HCT116 (cell line): ENCODE results near the gene TTC16. TPM values are rescaled to one million over a fixed set of nuclear protein-coding genes. Genes with fewer than 3 reads are reported as not detected.
"Not testable (repeated sequence)": the region's sequence is repeated elsewhere in the genome, so short reads cannot be mapped to it uniquely, and the experiment has no call there.

Experiments
- ATAC-seq: fragments of 200-7000 bp; cut with Tn5 transposase; 2 replicates; pipeline ENCODE4 v1.9.1; 2020; ENCODE audit warnings: mild to moderate bottlenecking, moderate library complexity
- BruUV-seq: library from RNA; stranded (reverse); fragments of 400-500 nt; replicated peaks from 2 replicates; lab custom pipeline; 2021; lab: Mats Ljungman, UMichigan
- CTCF ChIA-PET: fragments of 300-600 bp; sonication (Branson Sonifier 250); formaldehyde crosslinking; loops from one replicate; lab custom pipeline; 2021; ENCODE audit warnings: antibody characterized with exemption; lab: Charles Lee
- POLR2A ChIA-PET: fragments of 300-600, 350-600 bp; sonication (Branson Sonifier 250); formaldehyde crosslinking; loops from one replicate; lab custom pipeline; 2021; ENCODE audit warnings: antibody characterized with exemption; lab: Charles Lee
- RAD21 ChIA-PET, 2 experiments: fragments of 300-600 bp; sonication (Branson Sonifier 250); formaldehyde crosslinking; loops; one replicate each; lab custom pipeline; 2023; ENCODE audit warnings: low total read pairs in 2 of 2; ENCODE audit not compliant: uncharacterized antibody in 2 of 2, unreplicated experiment in 2 of 2, low non-redundant PET in 1 of 2; lab: Charles Lee
- DNase-seq: peaks from one replicate; pipeline ENCODE4 v3.0.0-alpha.2; 2010; ENCODE audit warnings: low read depth, low spot score
- H2AFZ ChIP-seq: fragments of 200-600 bp; shearing (Covaris generic), sonication (generic); 2 replicates; pipeline ENCODE4 v1.6.1; 2017; ENCODE audit warnings: low read depth, mixed run types, mixed read lengths, antibody characterized with exemption, low read length; ENCODE audit not compliant: poor library complexity, severe bottlenecking
- H3K27ac ChIP-seq: 2 replicates; pipeline ENCODE4 v1.5.1; 2012; ENCODE audit warnings: low read depth, low read length
- H3K27me3 ChIP-seq: fragments of 200-600 bp; sonication (generic); 2 replicates; pipeline ENCODE4 v1.6.1; 2016; ENCODE audit warnings: mixed run types, low read length, mixed read lengths; ENCODE audit not compliant: insufficient read depth
- H3K36me3 ChIP-seq, 2 experiments: fragments of 200-500 bp in 1 of 2; fragments of 200-600 bp in 1 of 2; sonication (Bioruptor generic) in 1 of 2; sonication (generic) in 1 of 2; 2 replicates each; pipeline versions ENCODE4 v1.5.1 to v1.6.1; 2014 to 2016; ENCODE audit warnings: low read length in 2 of 2, inconsistent platforms in 1 of 2, mixed read lengths in 1 of 2, mixed run types in 1 of 2; ENCODE audit not compliant: insufficient read depth in 2 of 2, control insufficient read depth in 1 of 2
- H3K4me1 ChIP-seq, 2 experiments: fragments of 200-600 bp in 1 of 2; sonication (generic) in 1 of 2; 2 replicates each; pipeline versions ENCODE4 v1.5.1 to v1.6.1; 2012 to 2017; ENCODE audit warnings: low read length in 2 of 2, inconsistent platforms in 1 of 2, mild to moderate bottlenecking in 1 of 2, mixed read lengths in 1 of 2, mixed run types in 1 of 2, moderate library complexity in 1 of 2; ENCODE audit not compliant: insufficient read depth in 2 of 2, control insufficient read depth in 1 of 2
- H3K4me2 ChIP-seq: fragments of 200-600 bp; sonication (generic); 2 replicates; pipeline ENCODE4 v1.6.1; 2017; ENCODE audit warnings: mixed run types, low read length, mixed read lengths
- H3K4me3 ChIP-seq, 2 experiments: fragments of 200-600 bp in 1 of 2; sonication (generic) in 1 of 2; replicated peaks in 1 of 2; 2 replicates each; pipeline ENCODE4 v1.5.1; 2011 to 2016; ENCODE audit warnings: low read length in 2 of 2, control low read depth in 1 of 2, low read depth in 1 of 2, mild to moderate bottlenecking in 1 of 2, mixed read lengths in 1 of 2, mixed run types in 1 of 2
- H3K79me2 ChIP-seq: fragments of 200-600 bp; sonication (generic); 2 replicates; pipeline ENCODE4 v1.6.1; 2017; ENCODE audit warnings: mild to moderate bottlenecking, mixed run types, low read length, moderate library complexity, mixed read lengths; ENCODE audit not compliant: insufficient read depth
- H3K9ac ChIP-seq: fragments of 200-600 bp; sonication (generic); 2 replicates; pipeline ENCODE4 v1.6.1; 2016; ENCODE audit warnings: low read length, mixed read lengths
- H3K9me2 ChIP-seq: fragments of 200-600 bp; sonication (generic), shearing (Covaris generic); 2 replicates; pipeline ENCODE4 v1.6.1; 2017; ENCODE audit warnings: mixed run types, mild to moderate bottlenecking, moderate library complexity; ENCODE audit not compliant: insufficient read depth
- H3K9me3 ChIP-seq, 2 experiments: fragments of 200-500 bp in 1 of 2; fragments of 200-600 bp in 1 of 2; sonication (Bioruptor generic) in 1 of 2; sonication (generic) in 1 of 2; 2 replicates each; pipeline ENCODE4 v1.6.1; 2014 to 2017; ENCODE audit warnings: low read length in 2 of 2, mixed read lengths in 2 of 2, inconsistent platforms in 1 of 2, low read depth in 1 of 2, mild to moderate bottlenecking in 1 of 2, mixed run types in 1 of 2, moderate library complexity in 1 of 2; ENCODE audit not compliant: control insufficient read depth in 1 of 2, insufficient read depth in 1 of 2
- H4K20me1 ChIP-seq: fragments of 200-600 bp; sonication (generic), shearing (Covaris generic); 2 replicates; pipeline ENCODE4 v1.6.1; 2017; ENCODE audit warnings: mixed run types, mild to moderate bottlenecking, moderate library complexity; ENCODE audit not compliant: insufficient read depth
- CTCF ChIP-seq, 3 experiments: fragments of 200-600 bp in 1 of 3; sonication (generic) in 1 of 3; IDR thresholded peaks in 2 of 3; conservative IDR thresholded peaks in 1 of 3; 2 replicates each; pipeline ENCODE4 v1.5.1; 2012 to 2017; ENCODE audit warnings: low read depth in 2 of 3, low read length in 2 of 3, antibody characterized with exemption in 1 of 3, borderline replicate concordance in 1 of 3, control low read depth in 1 of 3, mild to moderate bottlenecking in 1 of 3, mixed read lengths in 1 of 3, mixed run types in 1 of 3, moderate library complexity in 1 of 3; ENCODE audit not compliant: insufficient read depth in 1 of 3
- ELF1 ChIP-seq: IDR thresholded peaks from 2 replicates; pipeline ENCODE4 v1.6.1; 2012; ENCODE audit warnings: low read depth, borderline replicate concordance
- EZH2phosphoT487 ChIP-seq: fragments of 200-600 bp; IDR thresholded peaks from 2 replicates; pipeline ENCODE4 v1.6.1; 2018; ENCODE audit warnings: antibody characterized with exemption, borderline replicate concordance
- JUND ChIP-seq: IDR thresholded peaks from 2 replicates; pipeline ENCODE4 v1.6.1; 2012
- POLR2A ChIP-seq: IDR thresholded peaks from 2 replicates; pipeline ENCODE4 v1.7.0; 2011; ENCODE audit warnings: borderline replicate concordance; ENCODE audit not compliant: insufficient read depth, insufficient read length; ENCODE audit errors: extremely low read depth
- RAD21 ChIP-seq: IDR thresholded peaks from 2 replicates; pipeline ENCODE4 v1.6.1; 2012; ENCODE audit warnings: low read depth, mild to moderate bottlenecking
- REST ChIP-seq: IDR thresholded peaks from 2 replicates; pipeline ENCODE4 v1.6.1; 2012; ENCODE audit warnings: low read depth
- SRF ChIP-seq: IDR thresholded peaks from 2 replicates; pipeline ENCODE4 v1.6.1; 2012; ENCODE audit warnings: low read depth
- ZBTB33 ChIP-seq: IDR thresholded peaks from 2 replicates; pipeline ENCODE4 v1.6.1; 2011; ENCODE audit warnings: mild to moderate bottlenecking, low read length, moderate library complexity; ENCODE audit not compliant: insufficient replicate concordance; ENCODE audit errors: extremely low read depth
- intact Hi-C: fragments of 100-400 bp; cut with micrococcal nuclease; formaldehyde crosslinking; loops from 2 replicates; pipeline ENCODE4 v1.10.0; 2022
- total RNA-seq: library from RNA; stranded (reverse); gene quantifications from one replicate; pipeline ENCODE4 v1.2.1, GENCODE V29; 2021; ENCODE audit not compliant: unreplicated experiment

Gene TTC16
- total RNA-seq, 1 experiment from 2014 or later, result not detected

GRCh38 chr9:127756776-127757175 is 40.9 kb downstream of the TTC16 start:
- H3K27me3 ChIP-seq, H3K36me3 ChIP-seq, POLR2A ChIA-PET, H3K9me3 ChIP-seq, H3K4me1 ChIP-seq, H3K27ac ChIP-seq, intact Hi-C loops, H4K20me1 ChIP-seq, H3K79me2 ChIP-seq, BruUV-seq, DNase-seq, H2AFZ ChIP-seq, H3K4me3 ChIP-seq, H3K9me2 ChIP-seq, H3K9ac ChIP-seq, ATAC-seq, H3K4me2 ChIP-seq, RAD21 ChIA-PET, CTCF ChIA-PET: not testable (repeated sequence)

GRCh38 chr9:127758843-127759242 is 43.0 kb downstream of the TTC16 start:
- CTCF ChIA-PET, result interaction anchor here (1.1 kb wide), 1 partner anchor 24 kb away, joined by 3 read pairs; the partner anchor contains the start of gene TOR2A
- Histone ChIP-seq H2AFZ (no peak overlapping the region), H3K27me3 (no peaks in the 10 kb centered on the region; the same call in 1 of the 2 replicates), H3K9me2 (no peaks in the 10 kb centered on the region), H4K20me1 (no peaks in the 10 kb centered on the region), H3K4me2 (no peak overlapping the region), H3K9ac (no peak overlapping the region), H3K36me3 (no peaks in the 10 kb centered on the region), H3K27ac (no peak overlapping the region), H3K9me3 (no peaks in the 10 kb centered on the region), H3K79me2 (no peaks in the 10 kb centered on the region), H3K4me3 (no peak overlapping the region), H3K4me1 (no peaks in the 10 kb centered on the region)
- ATAC-seq (no peak), DNase-seq (no peak)
- intact Hi-C loops, result no loop called here
- POLR2A ChIA-PET, result no interaction called here
- RAD21 ChIA-PET, result no interaction called here
- TF ChIP-seq EZH2phosphoT487, result no peak
- TF ChIP-seq ELF1, result no peak
- no peak for TF ChIP-seq CTCF (IDR thresholded peaks at IDR 0.05 in 2 of 3, conservative IDR thresholded peaks at IDR 0.05 in 1 of 3; ENCODE audit: borderline replicate concordance in 1 of 3, insufficient read depth in 1 of 3, low read depth in 2 of 3, low read length in 2 of 3)
- no peak for TF ChIP-seq JUND
- no peak for TF ChIP-seq ZBTB33
- no peak for TF ChIP-seq REST
- TF ChIP-seq SRF, result no peak
- no peak for TF ChIP-seq POLR2A
- TF ChIP-seq RAD21, result no peak
- no TSS peak for BruUV-seq
